Brain microvascular endothelial cell (primary cell): ENCODE data around the gene DVL2.

Experiments
- DNase-seq: peaks from one replicate; pipeline ENCODE4 v3.0.0-alpha.2; 2020
- H3K27ac ChIP-seq: fragments of 250-450 bp; sonication (Bioruptor Pico); 2 replicates; pipeline ENCODE4 v1.5.1; 2020; ENCODE audit warnings: mild to moderate bottlenecking, moderate library complexity
- H3K27me3 ChIP-seq: fragments of 250-450 bp; sonication (Bioruptor Pico); replicated peaks from 2 replicates; pipeline ENCODE4 v1.5.1; 2020; ENCODE audit warnings: mild to moderate bottlenecking
- H3K36me3 ChIP-seq: fragments of 250-450 bp; sonication (Bioruptor Pico); replicated peaks from 2 replicates; pipeline ENCODE4 v1.5.1; 2020; ENCODE audit warnings: mild to moderate bottlenecking
- H3K4me3 ChIP-seq: 2 replicates; pipeline ENCODE4 v1.5.1; 2011; ENCODE audit warnings: low read depth, mild to moderate bottlenecking, control low read depth, low read length, moderate library complexity
- CTCF ChIP-seq: IDR thresholded peaks from 2 replicates; pipeline ENCODE4 v1.5.1; 2011; ENCODE audit warnings: low read depth, mild to moderate bottlenecking, moderate library complexity, low read length, control low read depth, inconsistent platforms; ENCODE audit errors: missing control alignments
- in situ Hi-C: cut with HindIII; loops from 2 replicates; pipeline ENCODE4 v1.10.0; 2017; ENCODE audit warnings: low sequenced_read_pairs, low pct_ligation_motif_present

Gene DVL2

DNA sequence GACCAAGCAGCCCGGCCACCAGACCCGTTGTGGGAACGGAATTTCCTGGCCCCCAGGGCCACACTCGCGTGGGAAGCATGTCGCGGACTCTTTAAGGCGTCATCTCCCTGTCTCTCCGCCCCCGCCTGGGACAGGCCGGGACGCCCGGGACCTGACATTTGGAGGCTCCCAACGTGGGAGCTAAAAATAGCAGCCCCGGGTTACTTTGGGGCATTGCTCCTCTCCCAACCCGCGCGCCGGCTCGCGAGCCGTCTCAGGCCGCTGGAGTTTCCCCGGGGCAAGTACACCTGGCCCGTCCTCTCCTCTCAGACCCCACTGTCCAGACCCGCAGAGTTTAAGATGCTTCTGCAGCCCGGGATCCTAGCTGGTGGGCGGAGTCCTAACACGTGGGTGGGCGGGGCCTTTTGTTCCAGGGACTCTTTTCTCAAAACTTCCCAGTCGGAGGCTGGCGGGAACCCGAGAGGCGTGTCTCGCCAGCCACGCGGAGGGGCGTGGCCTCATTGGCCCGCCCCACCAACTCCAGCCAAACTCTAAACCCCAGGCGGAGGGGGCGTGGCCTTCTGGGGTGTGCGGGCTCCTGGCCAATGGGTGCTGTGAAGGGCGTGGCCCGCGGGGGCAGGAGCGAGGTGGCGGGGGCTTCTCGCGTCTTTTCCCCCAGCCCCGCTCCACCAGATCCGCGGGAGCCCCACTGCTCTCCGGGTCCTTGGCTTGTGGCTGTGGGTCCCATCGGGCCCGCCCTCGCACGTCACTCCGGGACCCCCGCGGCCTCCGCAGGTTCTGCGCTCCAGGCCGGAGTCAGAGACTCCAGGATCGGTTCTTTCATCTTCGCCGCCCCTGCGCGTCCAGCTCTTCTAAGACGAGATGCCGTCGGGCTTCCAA is 47.0 kb upstream of the DVL2 start, which contains the start of gene SLC2A4:
Gene SLC2A4, plus strand, starts transcription at position 645 of the 879 bp plus-strand sequence. Its CDS starts 217 bp downstream, at position 862.
- in situ Hi-C loops = no loop called here
- Histone ChIP-seq H3K27ac (peak within 1 kb of the TSS; percentile 8), H3K27me3 (peaks cover 13% of the 10 kb centered on the region), H3K4me3 (peak within 1 kb of the TSS; percentile 47), H3K36me3 (no peaks in the 10 kb centered on the region)
- no peak for TF ChIP-seq CTCF
- peak; percentile 91 for DNase-seq

DNA sequence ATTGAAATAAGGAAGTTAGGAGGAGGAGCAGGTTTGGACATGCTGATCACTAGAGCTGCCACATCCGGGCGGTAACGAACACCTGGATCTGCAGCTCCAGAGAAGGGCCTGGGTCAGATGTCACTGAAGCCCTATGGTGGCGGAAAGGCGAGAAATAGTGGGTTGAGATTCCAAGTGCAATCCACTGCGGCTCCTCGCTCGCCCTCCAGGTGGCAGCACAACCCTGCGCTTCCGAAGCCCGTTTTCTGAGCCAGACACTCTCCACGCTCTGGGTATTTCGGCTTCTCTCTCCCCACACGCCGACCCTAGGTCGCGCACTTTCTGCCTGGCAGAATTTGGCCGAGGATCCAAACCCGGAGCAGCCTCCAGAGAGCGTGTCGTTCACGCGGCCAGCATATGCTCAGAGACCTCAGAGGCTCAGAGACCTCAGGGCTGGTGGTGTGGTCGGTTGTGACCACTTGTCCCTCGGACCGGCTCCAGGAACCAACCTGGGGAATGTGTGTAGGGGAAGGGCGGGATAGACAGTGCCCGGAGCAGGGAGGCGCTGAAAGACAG is 46.3 kb upstream of the DVL2 start:
- TF ChIP-seq CTCF = peak; percentile 95
- in situ Hi-C loops = no loop called here
- no peaks in the 10 kb centered on the region for H3K36me3 ChIP-seq
- H3K27me3 ChIP-seq = peaks cover 13% of the 10 kb centered on the region
- H3K27ac ChIP-seq = peak overlapping the region; percentile 8
- H3K4me3 ChIP-seq = peak overlapping the region; percentile 43
- DNase-seq = peak; percentile 66

GRCh38 chr17:7279448-7279847 is 45.1 kb upstream of the DVL2 start:
- in situ Hi-C loops = no loop called here
- no peak for DNase-seq
- TF ChIP-seq CTCF = no peak

GRCh38 chr17:7266784-7267183 is 32.5 kb upstream of the DVL2 start:
- Histone ChIP-seq H3K4me3 (no peak overlapping the region), H3K27ac (no peak overlapping the region)
- in situ Hi-C loops = no loop called here

More at GRCh38 chr17:7279448-7279847, 45.1 kb upstream of the DVL2 start:
- Histone ChIP-seq H3K27ac (no peak overlapping the region), H3K27me3 (peaks cover 13% of the 10 kb centered on the region), H3K36me3 (no peaks in the 10 kb centered on the region), H3K4me3 (no peak overlapping the region)

GRCh38 chr17:7263801-7264078 is 29.4 kb upstream of the DVL2 start:
- Histone ChIP-seq H3K27ac (no peak overlapping the region), H3K36me3 (peaks cover 7% of the 10 kb centered on the region), H3K4me3 (no peak overlapping the region), H3K27me3 (no peaks in the 10 kb centered on the region)
- no peak for DNase-seq
- TF ChIP-seq CTCF = no peak
- in situ Hi-C loops = no loop called here

More at GRCh38 chr17:7266784-7267183, 32.5 kb upstream of the DVL2 start:
- no peaks in the 10 kb centered on the region for H3K36me3 ChIP-seq
- H3K27me3 ChIP-seq = no peaks in the 10 kb centered on the region
- no peak for TF ChIP-seq CTCF
- DNase-seq = no peak
